ENCODE results near the gene PPP4R4. TPM values are rescaled to one million over a fixed set of nuclear protein-coding genes. Genes with fewer than 3 reads are reported as not detected.
A peak's percentile ranks its signal among the peaks of the same experiment; 100 is the strongest.

Gene PPP4R4
- total RNA-seq, 1 donor from 2014 or later, result 12.8 TPM

DNA sequence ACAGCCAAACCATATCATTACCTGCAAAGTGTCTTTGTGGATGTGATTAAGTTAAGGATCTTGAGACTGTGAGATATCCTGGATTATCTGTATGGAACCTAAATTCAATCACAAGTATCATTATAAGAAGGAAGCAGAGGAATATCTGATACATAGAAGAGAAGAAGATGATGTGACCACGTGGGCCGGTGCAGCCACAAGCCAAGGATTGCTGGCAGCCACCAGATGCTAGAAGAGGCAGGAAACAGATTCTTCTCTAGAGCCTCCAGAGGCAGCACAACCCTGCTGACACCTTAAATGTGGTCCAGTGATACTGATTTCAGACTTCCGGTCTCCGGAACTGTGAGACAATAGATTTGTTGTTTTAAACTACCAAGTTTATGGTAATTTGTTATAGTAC lies 38.6 kb upstream of the PPP4R4 start:
- Mint-ChIP-seq H3K4me3 (ENCODE audit: low read depth) (no peak overlapping the region), H3K4me1 (ENCODE audit: low read depth) (no peaks in the 10 kb centered on the region), H3K27ac (no peak overlapping the region), H3K36me3 (ENCODE audit: insufficient read depth) (no peaks in the 10 kb centered on the region), H3K9me3 (ENCODE audit: low read depth) (peaks cover 10% of the 10 kb centered on the region), H3K27me3 (peaks cover 6% of the 10 kb centered on the region)
- no peak for DNase-seq (ENCODE audit: low spot score, unreplicated experiment)
- TF ChIP-seq, protein P1, sequence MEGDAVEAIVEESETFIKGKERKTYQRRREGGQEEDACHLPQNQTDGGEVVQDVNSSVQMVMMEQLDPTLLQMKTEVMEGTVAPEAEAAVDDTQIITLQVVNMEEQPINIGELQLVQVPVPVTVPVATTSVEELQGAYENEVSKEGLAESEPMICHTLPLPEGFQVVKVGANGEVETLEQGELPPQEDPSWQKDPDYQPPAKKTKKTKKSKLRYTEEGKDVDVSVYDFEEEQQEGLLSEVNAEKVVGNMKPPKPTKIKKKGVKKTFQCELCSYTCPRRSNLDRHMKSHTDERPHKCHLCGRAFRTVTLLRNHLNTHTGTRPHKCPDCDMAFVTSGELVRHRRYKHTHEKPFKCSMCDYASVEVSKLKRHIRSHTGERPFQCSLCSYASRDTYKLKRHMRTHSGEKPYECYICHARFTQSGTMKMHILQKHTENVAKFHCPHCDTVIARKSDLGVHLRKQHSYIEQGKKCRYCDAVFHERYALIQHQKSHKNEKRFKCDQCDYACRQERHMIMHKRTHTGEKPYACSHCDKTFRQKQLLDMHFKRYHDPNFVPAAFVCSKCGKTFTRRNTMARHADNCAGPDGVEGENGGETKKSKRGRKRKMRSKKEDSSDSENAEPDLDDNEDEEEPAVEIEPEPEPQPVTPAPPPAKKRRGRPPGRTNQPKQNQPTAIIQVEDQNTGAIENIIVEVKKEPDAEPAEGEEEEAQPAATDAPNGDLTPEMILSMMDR (IDR thresholded peaks at IDR 0.05; ENCODE audit: unreplicated experiment), result no peak

DNA sequence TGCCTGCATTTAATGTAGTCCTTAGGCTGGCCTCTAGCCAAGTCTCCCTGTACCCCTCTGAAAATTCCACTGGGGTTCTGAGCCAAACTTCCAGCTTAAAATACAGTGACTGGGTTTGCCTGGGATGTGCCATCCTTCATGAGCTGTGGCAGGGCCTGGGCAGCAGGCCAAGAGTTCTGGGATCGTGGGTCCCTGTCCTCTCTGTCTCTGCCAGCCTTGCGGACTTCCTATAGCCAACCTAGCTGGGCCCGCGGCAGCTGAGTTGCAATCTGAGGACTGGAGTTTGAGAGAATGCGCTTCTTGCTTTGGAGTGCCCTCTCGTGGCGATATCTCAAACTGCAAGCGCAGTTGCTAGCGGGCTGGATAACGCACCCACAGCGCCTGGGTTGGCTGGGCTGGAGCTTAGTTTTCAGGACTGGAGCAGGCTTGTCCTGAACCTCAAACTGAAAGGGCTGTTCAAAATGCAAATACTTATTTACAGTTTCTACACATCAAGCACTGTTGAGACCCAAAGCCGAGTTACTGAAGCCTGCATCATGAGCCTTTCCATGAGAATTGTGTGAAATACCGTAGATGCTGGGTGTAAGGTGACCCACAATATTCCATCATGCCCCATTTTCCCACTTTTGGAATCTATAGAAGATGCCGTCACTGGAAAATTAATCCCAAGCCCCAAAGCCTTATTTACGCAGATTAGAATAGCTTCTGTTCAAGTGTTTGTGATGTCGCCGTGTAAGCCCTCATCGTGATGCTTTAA lies 37.4 kb upstream of the PPP4R4 start:
- Mint-ChIP-seq H3K9me3 (ENCODE audit: low read depth) (peaks cover 10% of the 10 kb centered on the region), H3K27me3 (peaks cover 6% of the 10 kb centered on the region), H3K4me3 (ENCODE audit: low read depth) (no peak overlapping the region), H3K27ac (no peak overlapping the region), H3K36me3 (ENCODE audit: insufficient read depth) (no peaks in the 10 kb centered on the region), H3K4me1 (ENCODE audit: low read depth) (no peaks in the 10 kb centered on the region)
- peak; percentile 79 for DNase-seq (ENCODE audit: low spot score, unreplicated experiment)
- TF ChIP-seq, protein P1 (IDR thresholded peaks at IDR 0.05; ENCODE audit: unreplicated experiment), result peak; percentile 91

DNA sequence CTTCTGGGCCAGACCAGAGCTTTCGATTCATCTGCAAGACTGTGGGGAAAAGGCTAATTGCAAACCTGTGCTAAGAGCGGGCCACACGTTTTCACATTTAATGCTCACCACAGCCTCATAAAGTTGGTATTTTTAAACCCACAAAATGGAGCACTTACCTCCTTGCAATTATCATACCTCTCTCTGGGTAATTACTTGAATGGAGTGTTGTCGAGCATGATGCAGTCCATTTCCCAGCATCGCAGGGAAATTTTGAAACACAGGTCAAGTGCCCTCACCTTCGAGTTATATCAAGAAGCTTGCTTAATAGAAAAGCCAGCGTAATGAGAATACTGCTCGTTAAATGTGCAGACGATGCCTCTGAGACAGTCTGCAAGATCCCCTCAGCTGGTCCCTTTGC lies 35.9 kb upstream of the PPP4R4 start:
- DNase-seq (ENCODE audit: low spot score, unreplicated experiment), result no peak
- H3K4me3 Mint-ChIP-seq (ENCODE audit: low read depth), result no peak overlapping the region
- peaks cover 6% of the 10 kb centered on the region for H3K27me3 Mint-ChIP-seq
- H3K4me1 Mint-ChIP-seq (ENCODE audit: low read depth), result no peaks in the 10 kb centered on the region
- H3K36me3 Mint-ChIP-seq (ENCODE audit: insufficient read depth), result no peaks in the 10 kb centered on the region
- H3K9me3 Mint-ChIP-seq (ENCODE audit: low read depth), result peaks cover 10% of the 10 kb centered on the region
- no peak overlapping the region for H3K27ac Mint-ChIP-seq
- TF ChIP-seq, protein P1 (IDR thresholded peaks at IDR 0.05; ENCODE audit: unreplicated experiment), result no peak

DNA sequence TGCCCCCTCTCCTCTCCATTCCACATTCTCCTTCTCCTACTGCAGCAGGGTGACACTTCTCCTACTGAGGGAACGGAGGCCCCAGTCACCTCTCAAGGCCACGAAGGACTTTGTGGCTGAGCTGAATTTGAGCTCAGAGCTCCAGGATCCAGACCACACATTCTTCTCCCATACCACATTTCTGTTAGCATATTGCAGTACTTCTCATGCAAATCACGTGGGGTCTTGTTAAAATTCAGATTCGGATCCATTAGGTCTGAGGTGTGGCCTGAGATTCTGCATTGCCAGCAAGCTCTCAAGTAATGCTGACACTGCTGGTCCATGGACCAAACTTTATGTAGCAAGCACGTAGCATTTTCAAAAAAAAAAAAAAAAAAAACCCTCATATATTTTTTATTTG lies 35.1 kb upstream of the PPP4R4 start:
- Mint-ChIP-seq H3K27ac (no peak overlapping the region), H3K4me1 (ENCODE audit: low read depth) (no peaks in the 10 kb centered on the region), H3K36me3 (ENCODE audit: insufficient read depth) (no peaks in the 10 kb centered on the region), H3K9me3 (ENCODE audit: low read depth) (peaks cover 10% of the 10 kb centered on the region), H3K4me3 (ENCODE audit: low read depth) (no peak overlapping the region), H3K27me3 (peaks cover 6% of the 10 kb centered on the region)
- no peak for DNase-seq (ENCODE audit: low spot score, unreplicated experiment)
- TF ChIP-seq, protein P1 (IDR thresholded peaks at IDR 0.05; ENCODE audit: unreplicated experiment), result no peak

DNA sequence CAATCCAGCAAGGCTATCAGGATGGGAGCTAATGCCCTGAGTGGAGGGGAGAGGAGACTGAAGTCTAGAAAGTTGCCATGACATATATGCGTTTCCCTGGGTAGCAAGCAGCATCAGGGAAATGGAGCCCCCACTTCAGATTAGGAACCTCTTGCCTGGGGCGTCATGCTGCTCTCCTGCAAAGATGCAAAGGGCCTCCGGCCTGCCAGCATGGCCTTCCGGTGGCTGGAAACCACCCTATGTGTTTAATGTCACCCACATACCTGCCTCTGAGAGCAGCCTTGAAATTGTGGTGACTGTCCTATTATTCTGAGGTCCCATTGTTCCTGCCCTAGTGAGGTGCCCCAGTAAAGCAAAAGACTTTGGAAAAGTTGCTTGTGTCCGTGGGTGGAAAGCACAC lies 34.7 kb upstream of the PPP4R4 start:
- Mint-ChIP-seq H3K36me3 (ENCODE audit: insufficient read depth) (no peaks in the 10 kb centered on the region), H3K27me3 (peaks cover 6% of the 10 kb centered on the region), H3K9me3 (ENCODE audit: low read depth) (peaks cover 10% of the 10 kb centered on the region), H3K4me3 (ENCODE audit: low read depth) (no peak overlapping the region), H3K4me1 (ENCODE audit: low read depth) (no peaks in the 10 kb centered on the region), H3K27ac (no peak overlapping the region)
- DNase-seq (ENCODE audit: low spot score, unreplicated experiment), result no peak
- TF ChIP-seq, protein P1 (IDR thresholded peaks at IDR 0.05; ENCODE audit: unreplicated experiment), result no peak
